ES-I3 (cell line): ENCODE measurements around the gene GINS1.

ENCODE experiments used
- H3K36me3 ChIP-seq: 2 replicates; pipeline ENCODE4 v1.6.1; 2013; ENCODE audit warnings: mild to moderate bottlenecking, low read length, control low read depth, moderate library complexity; ENCODE audit not compliant: insufficient read depth
- H3K4me1 ChIP-seq: 2 replicates; pipeline ENCODE4 v1.6.1; 2013; ENCODE audit warnings: mild to moderate bottlenecking, control low read depth, low read length; ENCODE audit not compliant: insufficient read depth
- H3K9ac ChIP-seq: 2 replicates; pipeline ENCODE4 v1.6.1; 2013; ENCODE audit warnings: low read depth, mild to moderate bottlenecking, low read length, moderate library complexity
- H3K9me3 ChIP-seq: 2 replicates; pipeline ENCODE4 v1.6.1; 2013; ENCODE audit warnings: mild to moderate bottlenecking, low read length, moderate library complexity; ENCODE audit not compliant: control insufficient read depth, insufficient read depth

The GINS1 gene

GRCh38 chr20:25407311-25408169, at the start of gene GINS1:
Gene GINS1 (plus strand): TSS chr20:25407673. CDS start chr20:25407821, 148 bp downstream.
- no peaks in the 10 kb centered on the region for H3K36me3 ChIP-seq
- no peaks in the 10 kb centered on the region for H3K4me1 ChIP-seq
- peak within 1 kb of the TSS; percentile 77 for H3K9ac ChIP-seq
- H3K9me3 ChIP-seq = 0 out of 2 replicates have a peak, but pooled peaks cover 4% of the 10 kb centered on the region

GRCh38 chr20:25360631-25361286, 46.7 kb upstream of the GINS1 start:
- Histone ChIP-seq H3K9ac (no peak overlapping the region), H3K9me3 (no peaks in the 10 kb centered on the region), H3K4me1 (peaks cover 17% of the 10 kb centered on the region), H3K36me3 (no peaks in the 10 kb centered on the region)

- Histone ChIP-seq H3K36me3 (no peaks in the 10 kb centered on the region), H3K4me1 (peaks cover 12% of the 10 kb centered on the region), H3K9me3 (no peaks in the 10 kb centered on the region), H3K9ac (no peak overlapping the region)
These were observed 46.2 kb upstream of the GINS1 start for GRCh38 chr20:25361287-25361683.

- Histone ChIP-seq H3K36me3 (no peaks in the 10 kb centered on the region), H3K9ac (no peak overlapping the region), H3K9me3 (no peaks in the 10 kb centered on the region), H3K4me1 (no peaks in the 10 kb centered on the region)
These were observed 43.2 kb upstream of the GINS1 start for GRCh38 chr20:25364180-25364788.

GRCh38 chr20:25364879-25365699, 42.4 kb upstream of the GINS1 start:
- no peak overlapping the region for H3K9ac ChIP-seq
- H3K36me3 ChIP-seq = no peaks in the 10 kb centered on the region
- no peaks in the 10 kb centered on the region for H3K9me3 ChIP-seq
- no peaks in the 10 kb centered on the region for H3K4me1 ChIP-seq

GRCh38 chr20:25368526-25368925, 38.9 kb upstream of the GINS1 start:
- H3K9ac ChIP-seq = no peak overlapping the region
- H3K36me3 ChIP-seq = no peaks in the 10 kb centered on the region
- H3K4me1 ChIP-seq = no peaks in the 10 kb centered on the region
- H3K9me3 ChIP-seq = no peaks in the 10 kb centered on the region

- no peaks in the 10 kb centered on the region for H3K36me3 ChIP-seq
- H3K9me3 ChIP-seq = no peaks in the 10 kb centered on the region
- no peaks in the 10 kb centered on the region for H3K4me1 ChIP-seq
- no peak overlapping the region for H3K9ac ChIP-seq
These were observed 38.5 kb upstream of the GINS1 start for GRCh38 chr20:25368976-25369375.

GRCh38 chr20:25369529-25369928, 37.9 kb upstream of the GINS1 start:
- Histone ChIP-seq H3K9ac (no peak overlapping the region), H3K4me1 (no peaks in the 10 kb centered on the region), H3K9me3 (no peaks in the 10 kb centered on the region), H3K36me3 (no peaks in the 10 kb centered on the region)

- no peaks in the 10 kb centered on the region for H3K9me3 ChIP-seq
- H3K36me3 ChIP-seq = no peaks in the 10 kb centered on the region; the same call in 1 of the 2 replicates
- H3K4me1 ChIP-seq = no peaks in the 10 kb centered on the region
- H3K9ac ChIP-seq = no peak overlapping the region
These were observed 37.5 kb upstream of the GINS1 start for GRCh38 chr20:25369971-25370370.

GRCh38 chr20:25372584-25373336, 34.7 kb upstream of the GINS1 start:
- Histone ChIP-seq H3K9me3 (no peaks in the 10 kb centered on the region), H3K36me3 (no peaks in the 10 kb centered on the region; the same call in 1 of the 2 replicates), H3K4me1 (no peaks in the 10 kb centered on the region), H3K9ac (no peak overlapping the region)

GRCh38 chr20:25374842-25375241, 32.6 kb upstream of the GINS1 start:
- Histone ChIP-seq H3K36me3 (no peaks in the 10 kb centered on the region; the same call in 1 of the 2 replicates), H3K9me3 (no peaks in the 10 kb centered on the region), H3K4me1 (no peaks in the 10 kb centered on the region), H3K9ac (no peak overlapping the region)

- Histone ChIP-seq H3K9ac (no peak overlapping the region), H3K4me1 (no peaks in the 10 kb centered on the region), H3K9me3 (no peaks in the 10 kb centered on the region), H3K36me3 (no peaks in the 10 kb centered on the region; the same call in 1 of the 2 replicates)
These were observed 31.2 kb upstream of the GINS1 start for GRCh38 chr20:25376236-25376635.

GRCh38 chr20:25376886-25377285, 30.6 kb upstream of the GINS1 start:
- no peak overlapping the region for H3K9ac ChIP-seq
- no peaks in the 10 kb centered on the region for H3K9me3 ChIP-seq
- no peaks in the 10 kb centered on the region; the same call in 1 of the 2 replicates for H3K36me3 ChIP-seq
- H3K4me1 ChIP-seq = no peaks in the 10 kb centered on the region
